Colon (tissue), 2 donors: ENCODE data around the gene UBE2J2.

Experiments used
- FAIRE-seq: peaks from 2 replicates; lab custom pipeline; 2012; peaks lifted over from hg19 to GRCh38; lab: Jason Lieb, UNC
- donor health status: control.
- donor health status: control.

Gene UBE2J2

DNA sequence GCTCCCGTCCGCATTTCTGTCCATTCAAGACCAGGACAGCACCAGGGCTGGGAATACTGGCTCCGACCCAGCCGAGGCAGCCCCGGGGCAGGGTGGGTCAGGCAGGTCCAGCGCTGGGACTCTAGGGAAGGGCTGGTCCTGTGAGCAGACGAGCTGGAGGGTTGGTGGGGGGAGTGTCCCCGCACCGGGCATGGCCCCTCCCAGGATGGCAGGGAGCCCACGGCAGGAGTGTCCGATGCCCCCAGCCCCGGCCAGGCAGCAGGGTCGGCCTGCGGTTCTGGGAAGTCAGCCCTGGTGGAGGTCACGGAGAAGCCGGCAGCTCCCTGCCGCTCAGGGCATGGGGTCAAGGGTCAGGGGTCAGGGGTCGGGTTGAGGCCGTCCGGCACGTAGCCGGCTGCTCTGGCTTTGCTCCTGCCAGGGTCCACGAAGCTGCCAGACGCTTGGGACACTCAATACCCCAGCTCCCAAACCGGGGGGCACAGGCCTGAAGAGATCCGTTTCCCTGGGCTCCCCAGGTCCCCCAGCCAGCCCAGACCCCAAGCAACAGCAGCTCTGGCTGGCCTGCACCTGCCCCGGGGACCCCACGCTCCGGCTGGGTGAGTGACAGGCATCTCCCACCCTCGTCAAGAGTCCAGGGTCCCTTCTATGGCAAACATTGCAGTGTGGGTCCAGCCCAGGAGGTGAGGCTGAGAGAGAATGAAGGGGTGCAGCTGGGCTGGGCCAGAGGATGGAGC is 33.9 kb downstream of the UBE2J2 start:
- FAIRE-seq, result no peak

DNA sequence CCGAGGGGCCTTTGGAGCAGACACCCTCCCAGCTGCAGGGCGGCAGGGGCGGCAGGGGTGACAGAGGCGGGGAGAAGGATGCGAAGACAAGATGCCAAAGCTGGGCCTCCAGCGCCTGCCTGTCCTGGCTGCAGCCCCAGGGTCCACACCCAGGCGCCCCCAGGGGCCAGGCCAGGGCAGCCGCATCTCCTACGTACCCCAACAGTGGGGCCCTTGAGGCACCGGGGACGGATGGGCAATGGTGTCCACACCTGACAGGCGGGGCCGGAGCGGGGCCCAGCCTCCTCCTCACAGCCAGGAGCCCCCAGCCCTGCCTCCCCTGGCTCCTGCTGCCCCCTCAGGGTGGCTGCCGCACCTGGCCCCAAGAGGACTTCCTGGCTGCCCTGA is 34.4 kb downstream of the UBE2J2 start:
- FAIRE-seq, result no peak

DNA sequence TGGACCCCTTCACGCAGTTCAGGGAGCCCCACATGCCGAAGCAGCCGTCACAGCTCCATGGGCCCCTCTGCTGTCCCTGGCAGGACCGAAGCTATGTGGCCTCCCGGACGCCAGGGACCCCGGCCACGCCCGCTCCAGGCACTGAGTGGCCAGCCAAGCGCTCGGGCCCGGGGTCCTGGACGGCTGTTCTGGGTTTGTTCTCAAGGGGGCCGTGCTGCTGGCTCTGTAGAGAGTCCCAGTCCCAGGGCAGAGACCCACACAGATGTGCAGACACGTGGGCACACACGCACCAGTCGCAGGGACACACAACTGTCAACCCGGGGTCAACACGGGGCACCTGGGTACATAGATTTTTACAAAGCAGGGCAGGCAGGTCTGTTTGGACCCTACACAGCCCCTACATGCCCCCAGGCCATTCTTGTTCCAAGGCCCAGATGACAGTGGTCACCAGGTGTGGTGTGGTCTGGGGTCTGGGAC is 34.9 kb downstream of the UBE2J2 start:
- no peak for FAIRE-seq

DNA sequence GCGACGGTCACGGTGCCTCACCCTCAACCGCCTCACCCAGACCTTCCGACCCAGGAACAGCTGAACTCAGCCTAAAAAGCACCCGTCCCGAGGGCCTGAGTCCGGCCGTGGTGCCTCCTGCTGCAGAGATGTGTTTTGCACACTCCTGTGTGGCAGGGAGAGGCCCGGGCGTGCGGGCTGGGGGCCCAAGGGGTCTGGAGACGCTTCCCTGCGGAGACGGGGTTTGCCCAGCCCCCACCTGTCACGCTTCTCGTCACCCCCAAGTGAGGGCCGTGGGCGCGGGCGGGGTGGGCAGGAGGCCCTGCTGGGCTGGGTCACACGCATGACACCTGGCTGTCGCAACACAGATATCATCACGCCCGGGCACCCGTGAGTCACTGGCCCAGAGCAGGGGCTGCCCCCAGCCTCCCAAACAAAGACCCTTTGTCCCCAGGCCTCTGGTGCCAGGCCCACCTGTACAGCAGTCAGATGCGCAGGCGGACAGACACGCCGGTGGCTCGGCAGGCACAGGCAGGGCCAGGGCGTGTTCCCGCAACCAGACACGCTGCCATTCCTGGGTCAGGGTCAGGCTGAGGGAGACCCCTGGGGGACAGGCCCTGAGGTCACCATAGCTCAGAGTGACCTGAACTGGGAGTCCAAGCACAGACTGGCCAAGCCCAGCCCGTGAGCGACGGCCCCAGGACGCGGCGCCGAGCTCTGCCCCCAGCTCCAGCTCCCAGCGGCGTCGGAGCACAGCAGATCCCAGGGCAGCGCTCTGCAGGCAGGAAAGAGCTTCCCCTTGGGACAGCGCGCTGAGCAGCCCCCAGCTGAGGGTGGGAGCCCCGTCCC is 35.6 kb downstream of the UBE2J2 start:
- FAIRE-seq, result no peak

DNA sequence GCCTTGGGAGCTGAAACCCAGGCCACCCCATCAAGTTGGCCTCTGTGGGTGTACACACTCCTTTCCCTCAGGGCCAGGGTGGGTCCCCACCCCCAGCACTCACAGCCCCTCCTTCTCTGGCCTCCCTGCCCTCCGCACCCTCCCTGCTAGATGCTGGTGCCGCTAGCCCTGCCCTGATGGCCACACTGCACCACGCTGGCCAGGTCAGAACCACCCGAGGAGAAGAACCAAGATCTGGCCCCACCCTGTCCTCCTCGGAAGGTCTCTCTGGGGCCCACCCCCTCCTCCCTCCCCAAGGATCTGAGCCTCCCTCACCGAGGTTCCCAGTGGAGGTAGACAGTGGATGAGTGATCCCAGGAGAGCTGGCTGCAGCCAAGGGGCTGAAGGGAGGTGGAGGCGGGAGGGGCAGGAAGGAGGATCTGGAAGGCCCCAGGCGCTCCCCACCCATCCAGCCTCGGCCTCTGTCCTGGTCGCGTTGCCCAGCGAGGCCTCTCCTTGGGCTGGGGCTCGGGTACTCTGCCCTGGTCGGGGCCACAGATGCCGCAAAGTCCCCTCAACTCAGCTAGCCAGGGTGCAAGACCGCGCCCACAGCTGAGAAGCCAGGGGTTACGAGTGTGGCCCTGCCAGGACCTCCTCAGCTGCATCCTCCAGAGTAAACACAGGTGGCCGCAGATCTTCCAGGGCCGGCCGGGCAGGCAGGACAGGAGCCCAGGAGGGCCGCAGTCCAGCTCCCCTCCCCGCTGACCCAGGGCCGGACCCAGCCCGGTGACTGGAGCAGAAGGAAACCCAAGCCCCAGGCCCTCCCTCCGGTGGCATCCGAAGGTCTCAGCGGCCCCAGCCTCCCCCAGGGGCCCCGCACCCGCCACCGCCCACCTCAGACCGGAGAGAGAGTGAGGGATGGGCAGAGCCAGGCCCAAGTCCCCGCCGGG is 36.4 kb downstream of the UBE2J2 start:
- no peak for FAIRE-seq

DNA sequence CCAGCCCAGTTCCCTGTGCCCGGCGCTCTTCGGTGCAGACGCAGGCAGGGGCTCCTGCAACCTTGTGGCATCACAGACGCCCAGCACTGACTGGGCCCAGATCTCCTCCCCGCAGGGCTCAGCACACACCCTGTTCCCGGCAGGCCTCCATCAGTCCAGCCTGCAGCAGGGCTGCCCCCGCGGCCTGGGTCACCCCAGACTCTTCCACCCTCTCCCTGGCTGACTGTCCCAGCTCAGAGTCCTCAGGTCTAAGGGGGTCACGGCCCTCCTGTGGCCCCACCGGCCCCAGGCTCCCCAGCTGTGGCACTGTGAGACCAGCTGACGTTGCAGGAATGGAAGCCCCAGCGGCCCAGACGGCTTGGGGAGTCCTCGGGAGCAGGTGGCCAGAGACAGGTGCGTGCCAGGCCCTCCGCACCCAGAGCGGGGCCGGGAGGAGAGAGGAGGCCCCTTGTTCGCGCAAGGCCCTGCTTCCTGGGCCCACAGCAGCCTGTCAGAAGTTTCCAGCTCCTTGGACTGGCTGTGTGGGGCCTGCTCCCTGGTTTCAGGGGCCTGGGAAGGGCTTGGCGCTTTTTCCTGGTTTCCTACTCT is 37.4 kb downstream of the UBE2J2 start:
- no peak for FAIRE-seq

DNA sequence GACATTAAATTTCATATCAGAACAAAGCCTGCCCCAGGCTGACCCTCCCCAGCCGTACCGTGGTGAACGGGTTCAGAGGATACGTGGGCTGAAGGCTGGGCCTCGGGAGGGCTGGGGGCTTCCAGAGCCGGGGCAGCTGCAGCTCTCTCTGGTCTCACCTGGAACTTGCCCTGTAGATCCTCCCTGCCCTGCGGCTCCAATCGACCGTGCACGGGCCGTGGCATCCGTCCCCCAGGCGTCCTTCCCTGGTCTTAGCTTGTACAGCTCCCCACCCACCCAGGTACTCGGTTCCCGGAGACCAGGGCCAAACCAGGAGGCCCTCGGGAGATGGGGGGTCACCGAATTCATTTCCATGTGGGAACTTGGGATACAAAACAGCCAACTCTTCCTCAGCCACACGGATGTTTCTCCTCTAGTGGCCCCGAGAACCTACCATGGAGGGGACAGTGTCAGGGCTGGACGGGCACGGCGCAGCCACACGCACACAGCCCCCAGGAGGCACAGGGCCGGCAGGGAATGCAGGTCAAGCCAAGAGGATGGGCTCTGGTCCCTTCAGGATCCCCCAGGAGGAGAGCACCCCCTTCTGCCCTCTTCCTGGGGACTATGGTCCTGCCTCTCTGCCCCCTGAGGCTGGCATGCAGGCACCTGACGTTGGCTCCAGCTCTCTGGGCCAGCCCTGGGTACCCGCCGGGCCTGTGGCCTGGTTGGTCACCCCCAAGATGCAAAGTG is 38.5 kb downstream of the UBE2J2 start:
- FAIRE-seq, result no peak

DNA sequence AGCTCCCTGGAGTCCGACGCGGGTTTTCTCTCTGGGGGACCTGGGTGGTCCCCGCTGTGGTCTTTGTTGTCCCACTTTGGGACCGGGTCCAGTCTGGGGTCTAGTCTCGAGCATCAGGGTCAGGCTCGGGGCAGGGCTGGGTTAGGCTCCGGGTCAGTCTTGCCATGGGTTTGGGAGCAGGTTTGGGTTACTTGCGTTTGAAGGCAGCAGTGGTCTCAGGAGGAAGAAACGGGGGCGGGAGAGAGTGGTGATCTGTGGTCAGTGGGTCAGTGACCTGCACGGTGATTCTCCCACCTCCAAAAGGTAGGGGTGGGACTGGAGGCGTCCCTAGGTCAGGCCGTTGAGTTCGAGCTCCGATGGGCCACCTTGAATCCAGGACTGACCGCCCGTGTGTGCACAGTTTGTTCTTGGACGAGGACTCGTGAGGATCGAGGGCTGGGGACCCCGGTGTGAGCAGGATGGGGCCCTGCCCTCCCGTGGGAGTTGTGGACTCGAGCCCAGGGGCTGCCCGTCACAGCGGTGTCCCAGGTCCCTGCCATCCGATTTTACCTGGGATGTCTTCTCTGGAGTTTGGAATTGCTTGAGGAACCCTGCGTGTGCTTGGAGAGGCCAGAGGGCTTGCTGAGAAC is 39.4 kb downstream of the UBE2J2 start:
- no peak for FAIRE-seq

DNA sequence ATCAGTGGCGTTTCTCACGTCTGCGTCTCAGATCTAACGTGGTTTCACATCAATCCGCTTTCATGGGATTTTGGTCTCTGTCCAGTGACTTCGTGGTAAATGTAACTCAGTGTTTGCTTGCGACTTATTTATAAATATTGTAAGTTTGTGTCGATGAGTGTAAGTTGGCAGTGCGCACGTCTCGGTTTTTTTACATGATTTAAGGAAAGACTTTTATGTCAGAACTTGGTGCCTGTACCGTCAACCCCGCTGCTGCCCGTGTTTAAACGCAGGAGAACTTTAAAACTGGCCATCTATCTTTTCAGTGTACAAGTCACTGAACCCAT is 40.1 kb downstream of the UBE2J2 start:
- FAIRE-seq, result no peak

DNA sequence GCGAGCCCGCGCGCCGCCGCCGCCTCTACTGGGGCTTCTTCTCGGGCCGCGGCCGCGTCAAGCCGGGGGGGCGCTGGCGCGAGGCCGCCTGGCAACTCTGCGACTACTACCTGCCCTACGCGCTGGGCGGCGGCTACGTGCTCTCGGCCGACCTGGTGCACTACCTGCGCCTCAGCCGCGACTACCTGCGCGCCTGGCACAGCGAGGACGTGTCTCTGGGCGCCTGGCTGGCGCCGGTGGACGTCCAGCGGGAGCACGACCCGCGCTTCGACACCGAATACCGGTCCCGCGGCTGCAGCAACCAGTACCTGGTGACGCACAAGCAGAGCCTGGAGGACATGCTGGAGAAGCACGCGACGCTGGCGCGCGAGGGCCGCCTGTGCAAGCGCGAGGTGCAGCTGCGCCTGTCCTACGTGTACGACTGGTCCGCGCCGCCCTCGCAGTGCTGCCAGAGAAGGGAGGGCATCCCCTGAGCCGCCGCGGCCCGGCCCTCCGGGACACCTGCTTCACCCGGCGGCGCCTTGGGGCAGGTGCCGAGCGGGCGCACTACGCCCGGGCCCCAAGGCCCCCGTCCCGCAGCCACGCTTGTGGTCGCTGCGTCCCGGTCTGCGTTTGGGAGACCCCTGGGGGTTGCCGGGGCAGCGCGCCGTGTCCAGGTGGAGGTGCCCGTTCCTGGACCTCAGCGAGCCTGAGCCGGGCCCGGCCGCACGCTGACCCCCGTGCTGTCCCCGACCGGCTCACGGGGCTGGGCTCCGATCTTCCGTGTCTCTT is 40.7 kb downstream of the UBE2J2 start:
- FAIRE-seq, result no peak

DNA sequence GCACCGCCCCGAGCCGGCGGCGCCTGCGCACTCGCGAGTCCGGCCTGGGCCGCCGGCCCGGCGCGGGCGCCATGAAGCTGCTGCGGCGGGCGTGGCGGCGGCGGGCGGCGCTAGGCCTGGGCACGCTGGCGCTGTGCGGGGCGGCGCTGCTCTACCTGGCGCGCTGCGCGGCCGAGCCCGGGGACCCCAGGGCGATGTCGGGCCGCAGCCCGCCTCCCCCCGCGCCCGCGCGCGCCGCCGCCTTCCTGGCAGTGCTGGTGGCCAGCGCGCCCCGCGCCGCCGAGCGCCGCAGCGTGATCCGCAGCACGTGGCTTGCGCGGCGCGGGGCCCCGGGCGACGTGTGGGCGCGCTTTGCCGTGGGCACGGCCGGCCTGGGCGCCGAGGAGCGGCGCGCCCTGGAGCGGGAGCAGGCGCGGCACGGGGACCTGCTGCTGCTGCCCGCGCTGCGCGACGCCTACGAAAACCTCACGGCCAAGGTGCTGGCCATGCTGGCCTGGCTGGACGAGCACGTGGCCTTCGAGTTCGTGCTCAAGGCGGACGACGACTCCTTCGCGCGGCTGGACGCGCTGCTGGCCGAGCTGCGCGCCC is 41.4 kb downstream of the UBE2J2 start, which contains the start of gene B3GALT6:
B3GALT6 (plus strand) TSS at position 30 of the 588 bp plus-strand sequence; CDS start at position 72, 42 bp downstream.
- FAIRE-seq, result no peak

DNA sequence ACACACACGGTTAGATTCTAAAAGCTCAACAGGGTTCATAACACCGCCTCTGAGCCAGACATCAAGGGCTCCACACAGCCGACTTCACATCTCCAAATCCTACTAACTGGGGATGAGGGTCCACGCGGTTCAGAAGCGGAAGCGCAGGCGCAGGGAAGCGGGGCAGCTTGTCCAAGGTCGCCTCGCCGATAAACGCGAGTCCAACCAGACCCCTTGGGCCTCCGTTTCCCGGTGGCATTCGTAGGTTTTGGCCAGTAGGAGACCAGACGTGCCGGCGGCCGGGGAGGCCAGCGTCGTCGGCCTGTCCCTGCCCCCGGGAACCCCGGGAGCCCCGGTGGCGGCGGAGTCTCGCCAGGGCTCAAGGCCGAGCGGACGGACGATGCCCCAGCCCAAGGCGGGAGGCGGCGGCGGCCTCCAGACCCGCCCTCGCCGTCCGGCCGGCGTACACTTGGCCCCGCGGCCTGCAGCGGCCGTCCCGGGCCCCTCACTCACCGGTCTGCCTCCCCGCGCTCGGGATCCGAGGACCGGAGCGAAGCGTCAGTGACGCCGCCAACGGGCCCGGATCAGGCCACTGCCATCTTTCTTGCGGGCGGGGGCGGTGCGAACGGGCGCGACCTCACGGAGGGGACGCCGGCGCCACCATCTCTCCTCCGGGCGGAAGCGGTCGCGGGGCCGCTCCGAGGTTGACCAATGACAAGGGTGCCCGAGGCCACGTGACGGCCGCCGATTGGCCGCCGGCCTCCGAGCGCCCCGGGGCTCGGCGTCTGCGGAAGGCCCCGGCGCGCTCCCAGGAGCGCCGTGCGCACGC is 42.0 kb downstream of the UBE2J2 start, which contains the start of gene SDF4:
SDF4 (minus strand) TSS at position 602 of the 808 bp plus-strand sequence. CDS start 3,229 bp downstream, outside the sequence.
- FAIRE-seq, result no peak

DNA sequence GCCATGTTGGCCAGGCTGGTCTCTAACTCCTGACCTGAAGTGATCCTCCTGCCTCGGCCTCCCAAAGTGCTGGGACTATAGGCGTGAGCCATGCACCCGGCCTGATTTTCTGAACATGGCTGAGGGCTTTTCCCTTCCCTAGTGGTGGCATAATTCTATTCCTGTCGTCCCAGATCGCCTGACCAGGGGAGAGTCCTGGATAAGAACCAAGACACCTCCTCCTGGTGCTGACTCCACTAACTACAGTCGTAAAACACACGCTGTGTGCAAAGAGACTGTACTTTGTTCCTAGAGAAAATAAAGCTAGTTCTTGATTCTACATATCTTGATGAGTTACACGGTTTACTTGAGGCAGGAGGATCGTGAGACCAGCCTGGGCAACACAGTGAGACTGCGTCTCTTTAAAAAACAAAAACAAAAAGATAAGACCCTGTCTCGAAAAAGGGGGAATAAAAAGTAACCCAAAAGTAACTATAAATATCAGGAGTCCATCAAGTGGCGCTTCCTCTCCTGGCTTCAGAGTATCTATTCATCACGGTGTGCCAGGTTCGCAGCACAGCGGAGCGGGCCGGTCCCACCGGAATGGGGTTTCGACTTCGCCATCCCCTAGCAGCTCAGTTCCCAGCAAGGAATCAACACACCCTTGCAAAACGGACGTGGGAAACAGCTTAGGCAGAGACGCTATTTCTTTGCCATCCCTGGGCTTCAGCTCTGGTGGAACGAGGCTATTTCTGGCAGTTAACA is 42.8 kb downstream of the UBE2J2 start:
- FAIRE-seq, result no peak

DNA sequence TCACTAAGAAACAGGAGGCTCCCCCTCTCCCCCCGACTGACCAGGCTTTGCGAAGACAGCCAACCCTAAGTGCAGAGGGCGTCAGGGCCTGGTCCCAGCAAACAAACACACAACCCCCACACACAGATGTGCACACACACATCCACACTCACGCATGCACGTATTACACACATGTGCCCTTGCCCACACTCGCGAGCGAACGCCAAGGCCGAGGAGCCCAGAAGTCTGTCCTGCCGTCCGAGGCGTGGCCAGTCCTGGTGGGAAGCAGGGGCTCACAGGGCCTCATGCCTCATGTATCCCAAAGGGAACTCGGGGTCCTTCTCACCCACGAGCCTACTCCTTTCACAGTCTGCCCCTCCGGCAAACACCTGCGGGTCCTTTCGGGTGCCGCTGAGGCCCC is 43.9 kb downstream of the UBE2J2 start:
- no peak for FAIRE-seq

DNA sequence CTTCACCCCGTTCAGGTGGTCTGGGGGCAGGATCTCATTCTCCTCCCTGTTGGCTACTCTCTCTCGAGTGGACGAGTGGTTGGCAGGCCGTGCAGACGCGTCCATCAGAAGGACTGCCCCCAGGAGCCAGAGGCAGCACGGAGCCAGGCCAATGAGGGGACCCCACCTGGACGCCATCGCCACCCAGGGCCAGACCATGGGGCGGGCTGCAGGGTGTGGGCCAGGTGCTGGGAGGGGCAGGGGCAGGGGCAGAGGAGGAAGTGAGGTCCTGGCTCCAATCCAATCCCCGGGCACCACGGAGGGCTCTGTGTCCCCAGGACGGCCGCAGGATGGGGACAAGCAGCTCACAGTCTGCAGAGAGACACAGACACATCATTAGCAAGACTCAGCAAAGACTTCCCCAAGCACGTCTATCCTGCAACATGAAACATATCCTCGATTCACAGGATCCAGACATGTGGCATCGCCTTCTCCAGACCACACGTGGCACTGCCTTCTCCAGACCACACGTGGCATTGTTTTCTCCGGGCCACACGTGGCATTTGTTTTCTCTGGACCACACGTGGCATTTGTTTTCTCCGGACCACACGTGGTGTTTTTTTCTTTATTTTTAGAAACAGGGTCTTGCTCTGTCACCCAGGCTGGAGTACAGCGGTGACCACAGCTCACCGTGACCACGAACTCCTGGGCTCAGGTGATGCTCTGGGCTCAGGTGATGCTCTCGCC is 44.9 kb downstream of the UBE2J2 start:
- no peak for FAIRE-seq

DNA sequence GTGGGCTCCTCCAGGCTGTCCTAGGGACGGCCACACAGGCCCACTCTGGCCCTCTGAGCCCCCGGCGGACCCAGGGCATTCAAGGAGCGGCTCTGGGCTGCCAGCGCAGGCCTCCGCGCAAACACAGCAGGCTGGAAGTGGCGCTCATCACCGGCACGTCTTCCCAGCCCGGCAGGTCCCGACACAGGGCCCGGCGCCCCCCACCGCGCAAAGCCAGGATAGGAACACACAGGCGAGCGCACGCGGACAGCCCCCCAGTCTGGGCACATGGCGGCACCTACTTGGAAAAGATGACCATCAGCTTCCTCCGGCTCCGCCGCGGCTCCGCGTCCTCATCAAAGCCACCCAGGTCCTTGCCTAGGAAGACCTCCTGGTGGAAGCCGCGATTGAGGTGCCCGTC is 45.5 kb downstream of the UBE2J2 start:
- no peak for FAIRE-seq

DNA sequence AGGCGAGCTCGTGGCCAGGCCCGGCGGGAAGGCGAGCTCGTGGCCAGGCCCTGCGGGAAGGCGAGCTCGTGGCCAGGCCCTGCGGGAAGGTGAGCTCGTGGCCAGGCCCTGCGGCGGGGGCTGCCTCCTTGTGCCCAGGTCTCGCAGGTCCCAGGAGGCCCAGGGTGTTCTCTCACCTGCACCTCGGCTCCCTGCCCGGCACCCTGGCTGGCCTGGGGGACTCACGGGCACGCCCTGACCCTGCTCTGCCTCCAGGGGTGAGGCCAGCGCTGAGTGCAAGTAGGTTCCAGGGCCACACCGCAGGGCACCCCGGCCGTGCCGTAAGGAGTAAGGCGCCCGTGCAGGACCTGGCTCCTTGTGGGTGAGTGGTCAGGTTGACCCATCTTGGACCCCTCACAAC is 46.3 kb downstream of the UBE2J2 start:
- FAIRE-seq, result no peak
